Progenitor cell of endocrine pancreas (in vitro differentiated cells): Measurements from ENCODE around the gene SCAMP1. TPM values are rescaled to one million over a fixed set of nuclear protein-coding genes. Genes with fewer than 3 reads are reported as not detected.

Experiments
- DNase-seq: peaks from one replicate; pipeline ENCODE4 v3.0.0; 2021; ENCODE audit warnings: low spot score; ENCODE audit not compliant: unreplicated experiment
- H3K27ac Mint-ChIP-seq: 2 replicates; pipeline ENCODE4 v1.8.0; 2021; ENCODE audit warnings: mild to moderate bottlenecking, moderate library complexity, mixed read lengths
- H3K27me3 Mint-ChIP-seq: 2 replicates; pipeline ENCODE4 v1.8.0; 2021; ENCODE audit warnings: mixed read lengths
- H3K36me3 Mint-ChIP-seq: 2 replicates; pipeline ENCODE4 v1.8.0; 2022; ENCODE audit warnings: mixed read lengths; ENCODE audit not compliant: insufficient read depth
- H3K4me1 Mint-ChIP-seq: 2 replicates; pipeline ENCODE4 v1.8.0; 2021; ENCODE audit warnings: low read depth, mixed read lengths
- H3K4me3 Mint-ChIP-seq: 2 replicates; pipeline ENCODE4 v1.8.0; 2021; ENCODE audit warnings: low read depth, mild to moderate bottlenecking, moderate library complexity, mixed read lengths
- H3K9me3 Mint-ChIP-seq: 2 replicates; pipeline ENCODE4 v1.8.0; 2021; ENCODE audit warnings: low read depth, mixed read lengths
- CTCF ChIP-seq: fragments of 200-600 bp; sonication (generic); IDR thresholded peaks from one replicate; pipeline ENCODE4 v1.5.0; 2021; ENCODE audit warnings: antibody characterized with exemption, mild to moderate bottlenecking; ENCODE audit not compliant: unreplicated experiment
- total RNA-seq: library from RNA; stranded (reverse); gene quantifications from 2 replicates; pipeline ENCODE4 v1.2.1, GENCODE V29; 2021

Gene SCAMP1
- total RNA-seq, 1 donor from 2014 or later, result 43.5 TPM

GRCh38 chr5:78335976-78336375 lies 24.4 kb upstream of the SCAMP1 start:
- DNase-seq, result no peak
- Mint-ChIP-seq H3K4me1 (peaks cover 8% of the 10 kb centered on the region), H3K36me3 (peaks cover 2% of the 10 kb centered on the region), H3K4me3 (no peak overlapping the region), H3K27me3 (no peaks in the 10 kb centered on the region), H3K27ac (no peak overlapping the region), H3K9me3 (peaks cover 10% of the 10 kb centered on the region)
- TF ChIP-seq CTCF, result no peak

- H3K36me3 Mint-ChIP-seq, result peaks cover 2% of the 10 kb centered on the region
- H3K27ac Mint-ChIP-seq, result no peak overlapping the region
- TF ChIP-seq CTCF, result no peak
- H3K9me3 Mint-ChIP-seq, result peaks cover 10% of the 10 kb centered on the region
- H3K4me1 Mint-ChIP-seq, result peaks cover 3% of the 10 kb centered on the region
- no peak for DNase-seq
- H3K27me3 Mint-ChIP-seq, result no peaks in the 10 kb centered on the region
- H3K4me3 Mint-ChIP-seq, result no peak overlapping the region
These were observed 23.7 kb upstream of the SCAMP1 start for GRCh38 chr5:78336698-78337097.

- Mint-ChIP-seq H3K27me3 (no peaks in the 10 kb centered on the region), H3K4me3 (no peak overlapping the region), H3K36me3 (peaks cover 2% of the 10 kb centered on the region), H3K9me3 (peaks cover 10% of the 10 kb centered on the region), H3K27ac (no peak overlapping the region), H3K4me1 (no peaks in the 10 kb centered on the region)
- no peak for DNase-seq
- no peak for TF ChIP-seq CTCF
These were observed 20.6 kb upstream of the SCAMP1 start for GRCh38 chr5:78339617-78340436.

- Mint-ChIP-seq H3K9me3 (peaks cover 10% of the 10 kb centered on the region), H3K27ac (no peak overlapping the region), H3K36me3 (peaks cover 2% of the 10 kb centered on the region), H3K27me3 (peaks cover 3% of the 10 kb centered on the region), H3K4me1 (no peaks in the 10 kb centered on the region), H3K4me3 (no peak overlapping the region)
- no peak for TF ChIP-seq CTCF
- no peak for DNase-seq
These were observed 19.0 kb upstream of the SCAMP1 start for GRCh38 chr5:78341440-78341839.

- no peak for DNase-seq
- Mint-ChIP-seq H3K9me3 (no peaks in the 10 kb centered on the region), H3K27me3 (peaks cover 3% of the 10 kb centered on the region), H3K4me3 (no peak overlapping the region), H3K27ac (no peak overlapping the region), H3K36me3 (no peaks in the 10 kb centered on the region), H3K4me1 (no peaks in the 10 kb centered on the region)
- no peak for TF ChIP-seq CTCF
These were observed 14.9 kb upstream of the SCAMP1 start for GRCh38 chr5:78345485-78345884.
